T-cell (primary cell): Measurements from ENCODE around the gene PRDX4. TPM values are rescaled to one million over a fixed set of nuclear protein-coding genes. Genes with fewer than 3 reads are reported as not detected.

ENCODE experiments used
- ATAC-seq, 4 experiments: fragments of 200-7000 bp in 3 of 4; fragments of 150-1000 bp in 1 of 4; cut with Tn5 transposase; replicated peaks in 1 of 4; 1 replicate in 3 of 4; 2 replicates in 1 of 4; pipeline ENCODE4 v1.10.0; 2021; ENCODE audit warnings: moderate library complexity in 3 of 4, mild to moderate bottlenecking in 2 of 4, moderate number of reproducible peaks in 1 of 4
- CTCF ChIA-PET, 2 donors: fragments of 300-600 bp; sonication (Branson Sonifier 250); formaldehyde crosslinking; loops; one replicate each; lab custom pipeline; 2022; ENCODE audit warnings: antibody characterized with exemption in 2 of 2; lab: Charles Lee
- POLR2A ChIA-PET, 2 donors: fragments of 300-600 bp; sonication (Branson Sonifier 250); formaldehyde crosslinking; loops; one replicate each; lab custom pipeline; 2022; ENCODE audit warnings: antibody characterized with exemption in 2 of 2; lab: Charles Lee
- DNase-seq, 35 experiments: peaks; one replicate each; pipeline versions ENCODE4 v3.0.0 to v3.0.0-alpha.2; 2013 to 2023
- H3K27ac ChIP-seq: one replicate; pipeline ENCODE4 v1.5.1; 2013; ENCODE audit warnings: low read length
- H3K27me3 ChIP-seq, 2 experiments: replicated peaks in 1 of 2; 1 replicate in 1 of 2; 2 replicates in 1 of 2; pipeline versions ENCODE4 v1.6.1 to v1.7.0; 2013; ENCODE audit warnings: low read length in 1 of 2, mixed read lengths in 1 of 2; ENCODE audit not compliant: control insufficient read depth in 2 of 2, insufficient read depth in 2 of 2; ENCODE audit errors: extremely low read depth in 1 of 2
- H3K36me3 ChIP-seq, 2 donors: 1 replicate in 1 of 2; 2 replicates in 1 of 2; pipeline versions ENCODE4 v1.6.1 to v1.7.0; 2013; ENCODE audit warnings: low read length in 1 of 2; ENCODE audit not compliant: control insufficient read depth in 2 of 2, insufficient read depth in 1 of 2; ENCODE audit errors: extremely low read depth in 1 of 2
- H3K4me1 ChIP-seq, 2 experiments: 1 replicate in 1 of 2; 2 replicates in 1 of 2; pipeline versions ENCODE4 v1.6.1 to v1.7.0; 2013; ENCODE audit warnings: low read length in 2 of 2, mixed read lengths in 1 of 2; ENCODE audit not compliant: insufficient read depth in 2 of 2, control insufficient read depth in 1 of 2; ENCODE audit errors: extremely low read depth in 1 of 2
- H3K4me3 ChIP-seq, 2 donors: 1 replicate in 1 of 2; 2 replicates in 1 of 2; pipeline versions ENCODE4 v1.5.1 to v1.7.0; 2013; ENCODE audit warnings: mild to moderate bottlenecking in 2 of 2, low read length in 1 of 2, moderate library complexity in 1 of 2; ENCODE audit not compliant: control insufficient read depth in 1 of 2; ENCODE audit errors: extremely low read depth in 1 of 2
- H3K9me3 ChIP-seq: 2 replicates; pipeline ENCODE4 v1.7.0; 2013
- H3K27ac Mint-ChIP-seq, 2 donors: one replicate each; pipeline ENCODE4 v1.8.0; 2020 to 2021; ENCODE audit warnings: mild to moderate bottlenecking in 2 of 2, mixed read lengths in 2 of 2
- H3K27me3 Mint-ChIP-seq, 2 donors: one replicate each; pipeline ENCODE4 v1.8.0; 2021 to 2022; ENCODE audit warnings: mixed read lengths in 2 of 2
- H3K36me3 Mint-ChIP-seq: one replicate; pipeline ENCODE4 v1.8.0; 2021; ENCODE audit warnings: mixed read lengths
- H3K4me1 Mint-ChIP-seq, 3 donors: one replicate each; pipeline ENCODE4 v1.8.0; 2020 to 2022; ENCODE audit warnings: mixed read lengths in 3 of 3, mild to moderate bottlenecking in 1 of 3
- H3K4me3 Mint-ChIP-seq, 3 donors: one replicate each; pipeline ENCODE4 v1.8.0; 2020 to 2022; ENCODE audit warnings: mild to moderate bottlenecking in 3 of 3, mixed read lengths in 3 of 3, moderate library complexity in 3 of 3
- H3K9me3 Mint-ChIP-seq, 3 donors: one replicate each; pipeline ENCODE4 v1.8.0; 2020 to 2022; ENCODE audit warnings: mixed read lengths in 3 of 3
- WGBS: methylation state at CpG from one replicate; pipeline ENCODE4 v1.1.5; 2013; ENCODE audit warnings: missing lambda C conversion rate; ENCODE audit not compliant: insufficient coverage; 5-methylcytosine and 5-hydroxymethylcytosine counted together
- total RNA-seq, 35 experiments: library from RNA in 6 of 35; stranded (reverse) in 6 of 35; fragments of 120-200 nt in 1 of 35; gene quantifications; one replicate each; pipeline versions ENCODE4 v1.2.1 to v1.2.4 and lab custom pipeline; 2013 to 2026

PRDX4 gene
- total RNA-seq, 5 donors from 2014 or later (not counting 1 experiment from before 2014, with no cell fraction given): 8.4 to 16.6 (median 14.2) TPM

DNA sequence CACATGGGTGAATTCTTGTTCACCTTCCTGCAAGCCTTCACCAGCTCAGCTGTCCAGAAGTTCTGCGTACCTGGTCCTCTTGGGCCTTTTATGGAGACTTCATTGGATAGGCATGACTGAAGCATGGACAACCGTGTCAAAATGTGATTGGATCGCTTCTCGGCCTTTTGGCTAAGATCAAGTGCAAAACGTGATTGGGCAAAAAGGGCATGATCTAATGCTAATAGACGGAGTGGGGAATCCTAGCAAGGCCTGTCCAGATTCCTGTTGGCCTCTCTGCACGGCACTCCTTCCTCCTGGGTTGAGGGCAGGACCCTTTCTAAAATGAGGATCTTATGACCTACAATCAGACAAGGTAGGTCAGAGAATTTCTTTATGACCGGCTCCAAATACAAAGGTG, 24.9 kb downstream of the PRDX4 start:
- no peaks in the 10 kb centered on the region for H3K4me1 Mint-ChIP-seq
- no peaks in the 10 kb centered on the region for H3K9me3 Mint-ChIP-seq

DNA sequence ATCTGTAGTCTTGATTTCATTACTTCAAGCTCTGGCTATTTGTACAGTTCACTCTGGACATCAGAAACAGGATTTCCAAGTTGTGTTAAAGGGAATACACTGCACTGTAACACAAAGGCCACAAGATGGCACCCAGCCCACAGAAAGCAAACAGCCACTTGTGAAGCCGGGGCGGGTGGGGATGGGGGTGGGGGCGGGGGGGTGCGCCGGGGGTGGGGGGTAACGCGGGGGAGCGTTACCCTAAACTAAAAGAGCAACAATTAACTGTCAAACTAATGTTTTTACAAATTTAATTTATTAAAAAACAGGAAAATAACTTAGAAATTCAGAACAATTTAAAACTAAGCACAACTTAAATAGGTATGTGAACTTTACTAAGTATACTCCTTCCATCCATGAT, 27.3 kb downstream of the PRDX4 start:
- H3K27ac ChIP-seq: no peak overlapping the region
- no peak overlapping the region for H3K27ac Mint-ChIP-seq
- H3K9me3 ChIP-seq: no peaks in the 10 kb centered on the region
- H3K4me1 ChIP-seq: no peaks in the 10 kb centered on the region
- POLR2A ChIA-PET: no interaction called here
- peak in 29 of 35 experiments; percentile 1 to 67 (median 25) for DNase-seq
- H3K4me3 Mint-ChIP-seq: no peak overlapping the region
- WGBS: no CpG with 5 or more reads among the region's 8 CpGs
- no peak overlapping the region for H3K4me3 ChIP-seq
- no peaks in the 10 kb centered on the region for H3K27me3 Mint-ChIP-seq
- no peaks in the 10 kb centered on the region for H3K36me3 ChIP-seq
- H3K9me3 Mint-ChIP-seq: no peaks in the 10 kb centered on the region
- H3K27me3 ChIP-seq: no peaks in the 10 kb centered on the region
- no peaks in the 10 kb centered on the region for H3K36me3 Mint-ChIP-seq
- CTCF ChIA-PET: interaction anchor here (0.6 to 1.5 kb wide), 4 partner anchors 203 to 547 kb away, joined by 3 to 10 read pairs (median 6); no protein-coding TSS in a partner anchor
- H3K4me1 Mint-ChIP-seq: no peaks in the 10 kb centered on the region
- ATAC-seq: peak; percentile 44 to 67 (median 53)

More for the DNA sequence above, 24.9 kb downstream of the PRDX4 start:
- ATAC-seq (no peak), DNase-seq (no peak)
- POLR2A ChIA-PET: interaction anchor here in 1 of 2 donors (0.6 kb wide), 1 partner anchor 405 kb away, joined by 3 read pairs; no protein-coding TSS in a partner anchor
- Mint-ChIP-seq H3K36me3 (peaks cover under 1% of the 10 kb centered on the region), H3K27me3 (no peaks in the 10 kb centered on the region), H3K27ac (no peak overlapping the region), H3K4me3 (no peak overlapping the region)
- Histone ChIP-seq H3K4me3 (no peak overlapping the region), H3K4me1 (no peaks in the 10 kb centered on the region), H3K9me3 (no peaks in the 10 kb centered on the region), H3K27me3 (no peaks in the 10 kb centered on the region), H3K27ac (no peak overlapping the region), H3K36me3 (no peaks in the 10 kb centered on the region)
- CTCF ChIA-PET: interaction anchor here (0.6 to 1.1 kb wide), 4 partner anchors 21 to 317 kb away, joined by 3 to 9 read pairs (median 6); no protein-coding TSS in a partner anchor
- WGBS: 93% methylated on average over 2 of the region's 8 CpGs

DNA sequence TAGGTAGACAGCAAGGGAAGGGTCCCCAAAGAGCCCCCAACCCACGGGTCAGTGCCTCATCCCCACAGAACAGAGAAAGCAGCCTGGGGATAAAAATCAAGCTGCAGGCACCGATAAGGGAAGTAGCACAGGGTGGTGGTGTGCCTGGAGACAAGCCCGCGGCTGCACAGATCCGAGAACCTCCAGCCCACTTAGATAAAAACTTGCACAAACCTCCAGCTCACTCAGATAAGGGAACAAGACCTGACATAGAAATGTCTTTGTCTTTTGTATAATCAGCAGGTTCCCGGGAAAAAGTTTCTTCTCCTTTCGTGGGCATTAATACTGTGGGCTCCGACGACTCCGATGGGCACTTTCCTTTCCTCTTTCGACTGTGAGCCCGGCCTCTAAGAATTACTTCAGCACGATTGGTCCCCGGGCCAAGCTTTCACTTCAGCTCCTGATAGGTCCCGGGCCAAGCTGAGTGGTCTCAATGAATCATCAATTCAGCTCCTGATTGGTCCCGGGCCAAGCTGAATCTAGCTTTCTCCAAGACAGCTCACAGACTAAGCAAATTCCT, 32.4 kb downstream of the PRDX4 start:
- no peaks in the 10 kb centered on the region for H3K9me3 Mint-ChIP-seq
- peak overlapping the region in 1 of 2 donors; percentile 76 for H3K27ac Mint-ChIP-seq
- ChIA-PET POLR2A (interaction anchor here in 1 of 2 donors (0.6 to 0.7 kb wide), 2 partner anchors 571 to 1541 kb away, joined by 3 to 9 read pairs; no protein-coding TSS in a partner anchor), CTCF (interaction anchor here in 1 of 2 donors (0.6 to 1.7 kb wide), 2 partner anchors 190 to 202 kb away, joined by 4 to 13 read pairs; no protein-coding TSS in a partner anchor)
- ATAC-seq: peak in 2 of 4 experiments; percentile 69 to 87
- H3K4me3 Mint-ChIP-seq: peak overlapping the region; percentile 52 to 76 (median 59)
- H3K4me1 Mint-ChIP-seq: peaks cover 0 to 4% (median 3%) of the 10 kb centered on the region in 3 donors
- Histone ChIP-seq H3K4me1 (no peaks in the 10 kb centered on the region), H3K27me3 (no peaks in the 10 kb centered on the region), H3K27ac (no peak overlapping the region), H3K9me3 (no peaks in the 10 kb centered on the region), H3K36me3 (peaks cover 0 to 6% of the 10 kb centered on the region in 2 donors), H3K4me3 (no peak overlapping the region)
- WGBS: 31% methylated on average over 9 of the region's 16 CpGs
- peak in 11 of 35 experiments; percentile 0 to 39 (median 7) for DNase-seq
- no peaks in the 10 kb centered on the region for H3K27me3 Mint-ChIP-seq
- peaks cover 4% of the 10 kb centered on the region for H3K36me3 Mint-ChIP-seq

DNA sequence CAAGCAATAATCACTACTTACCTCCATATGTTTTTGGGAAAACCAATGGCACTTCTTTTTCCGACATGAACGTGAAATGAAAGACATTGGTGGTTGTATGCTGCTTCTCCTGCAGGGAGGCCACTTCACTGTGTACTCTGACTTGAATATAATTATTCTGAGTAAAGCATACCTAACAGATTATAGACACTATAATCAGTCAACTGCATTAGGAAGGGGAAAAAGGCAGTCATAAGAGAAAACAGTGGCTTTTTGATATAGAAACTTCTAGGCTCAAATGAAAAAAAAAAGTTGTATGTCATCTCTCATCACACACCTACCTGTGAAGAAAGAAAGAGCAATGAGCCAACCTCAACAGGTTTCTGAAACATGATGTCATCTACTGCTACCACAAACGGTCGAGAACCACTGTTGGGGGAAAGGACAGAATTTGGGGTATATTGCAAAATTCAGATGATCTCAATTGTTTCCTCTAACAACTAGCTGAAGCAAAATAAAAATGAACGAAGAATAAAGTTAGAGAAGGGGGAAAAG, 37.4 kb downstream of the PRDX4 start:
- H3K27me3 Mint-ChIP-seq: no peaks in the 10 kb centered on the region
- Histone ChIP-seq H3K27me3 (no peaks in the 10 kb centered on the region), H3K27ac (no peak overlapping the region), H3K9me3 (no peaks in the 10 kb centered on the region), H3K36me3 (peaks cover 0 to 14% of the 10 kb centered on the region in 2 donors), H3K4me3 (no peak overlapping the region), H3K4me1 (no peaks in the 10 kb centered on the region)
- peaks cover 7% of the 10 kb centered on the region for H3K36me3 Mint-ChIP-seq
- ChIA-PET CTCF (interaction anchor here in 1 of 2 donors (1.2 kb wide), 1 partner anchor 197 kb away, joined by 3 read pairs; no protein-coding TSS in a partner anchor), POLR2A (no interaction called here)
- H3K4me3 Mint-ChIP-seq: no peak overlapping the region
- WGBS: no CpG with 5 or more reads among the region's 5 CpGs
- H3K4me1 Mint-ChIP-seq: peaks cover 0 to 3% (median 3%) of the 10 kb centered on the region in 3 donors
- H3K27ac Mint-ChIP-seq: no peak overlapping the region
- ATAC-seq (no peak), DNase-seq (no peak)
- no peaks in the 10 kb centered on the region for H3K9me3 Mint-ChIP-seq

DNA sequence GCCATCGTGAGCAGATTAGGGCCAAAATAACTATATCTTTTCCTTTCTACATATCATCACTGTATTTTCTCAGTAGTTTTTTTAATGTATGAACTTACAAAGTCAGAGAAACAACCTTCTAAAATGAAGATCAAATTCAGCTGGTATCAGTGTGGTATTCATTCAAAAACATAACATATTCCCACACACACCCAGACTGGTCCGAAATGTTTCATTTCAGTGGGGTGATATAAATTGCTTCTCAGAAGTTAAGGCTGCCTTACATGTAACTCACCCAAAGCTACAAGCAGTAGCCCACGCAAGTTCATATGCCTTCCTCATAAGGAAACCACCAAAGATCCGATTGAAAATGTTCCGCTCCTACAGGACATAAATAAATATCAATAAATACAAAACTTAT, 37.9 kb downstream of the PRDX4 start:
- WGBS: no CpG with 5 or more reads among the region's 5 CpGs
- Histone ChIP-seq H3K4me3 (no peak overlapping the region), H3K9me3 (no peaks in the 10 kb centered on the region), H3K27me3 (no peaks in the 10 kb centered on the region), H3K4me1 (no peaks in the 10 kb centered on the region), H3K27ac (no peak overlapping the region), H3K36me3 (peaks cover 0 to 14% of the 10 kb centered on the region in 2 donors)
- DNase-seq (no peak), ATAC-seq (no peak)
- Mint-ChIP-seq H3K27ac (no peak overlapping the region), H3K4me3 (no peak overlapping the region), H3K27me3 (no peaks in the 10 kb centered on the region), H3K36me3 (peaks cover 7% of the 10 kb centered on the region), H3K4me1 (no peaks in the 10 kb centered on the region), H3K9me3 (no peaks in the 10 kb centered on the region)
- ChIA-PET CTCF (interaction anchor here in 1 of 2 donors (1.2 kb wide), 1 partner anchor 197 kb away, joined by 3 read pairs; no protein-coding TSS in a partner anchor), POLR2A (no interaction called here)

DNA sequence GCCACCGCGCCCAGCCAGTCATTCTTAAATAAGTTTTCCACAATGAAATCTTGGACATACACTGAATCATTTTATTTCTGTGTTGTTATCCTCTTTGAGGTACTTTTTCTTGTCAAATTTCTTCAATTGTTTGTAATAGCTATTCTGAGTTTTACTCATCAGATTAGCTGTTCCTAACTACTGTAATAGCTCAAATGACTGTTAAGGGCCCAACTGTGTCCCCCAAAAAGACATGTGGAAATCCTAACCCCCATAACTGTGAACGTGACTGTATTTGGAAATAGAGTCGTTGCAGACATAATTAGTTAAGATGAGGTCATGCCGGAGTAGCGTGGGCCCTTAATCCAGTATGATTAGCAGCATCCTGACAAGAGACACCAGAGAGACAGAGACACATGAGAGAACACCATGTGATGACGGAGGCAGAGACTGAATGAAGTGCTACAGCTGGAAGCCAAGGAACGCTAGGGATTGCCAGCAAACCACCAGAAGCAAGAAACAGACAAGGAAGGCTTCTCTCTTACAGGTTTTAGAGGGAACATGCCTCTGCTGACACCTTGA, 52.9 kb downstream of the PRDX4 start:
- Mint-ChIP-seq H3K4me1 (no peaks in the 10 kb centered on the region), H3K27me3 (peaks cover 0 to 4% of the 10 kb centered on the region in 2 donors), H3K4me3 (no peak overlapping the region), H3K27ac (no peak overlapping the region), H3K9me3 (no peaks in the 10 kb centered on the region), H3K36me3 (peaks cover 24% of the 10 kb centered on the region)
- no peaks in the 10 kb centered on the region for H3K4me1 ChIP-seq
- H3K27me3 ChIP-seq: no peaks in the 10 kb centered on the region
- no peak for DNase-seq
- H3K27ac ChIP-seq: no peak overlapping the region
- H3K9me3 ChIP-seq: no peaks in the 10 kb centered on the region
- ATAC-seq: no peak
- CTCF ChIA-PET: no interaction called here
- H3K36me3 ChIP-seq: peaks cover 0 to 33% of the 10 kb centered on the region in 2 donors
- 100% methylated on average over 1 of the region's 8 CpGs for WGBS
- POLR2A ChIA-PET: no interaction called here
- H3K4me3 ChIP-seq: no peak overlapping the region
